GM12874 (cell line): ENCODE measurements around the gene GIT2.

Experiments used
- TF ChIP-seq, protein P1 (sequence below): IDR thresholded peaks from 2 replicates; pipeline ENCODE4 v1.5.1; 2011; ENCODE audit warnings: low read depth, mild to moderate bottlenecking, control low read depth, low read length, moderate library complexity; ENCODE audit not compliant: insufficient read depth

GIT2 gene

GRCh38 chr12:109959411-109960093 lies 36.6 kb downstream of the GIT2 start:
- TF ChIP-seq, protein P1, sequence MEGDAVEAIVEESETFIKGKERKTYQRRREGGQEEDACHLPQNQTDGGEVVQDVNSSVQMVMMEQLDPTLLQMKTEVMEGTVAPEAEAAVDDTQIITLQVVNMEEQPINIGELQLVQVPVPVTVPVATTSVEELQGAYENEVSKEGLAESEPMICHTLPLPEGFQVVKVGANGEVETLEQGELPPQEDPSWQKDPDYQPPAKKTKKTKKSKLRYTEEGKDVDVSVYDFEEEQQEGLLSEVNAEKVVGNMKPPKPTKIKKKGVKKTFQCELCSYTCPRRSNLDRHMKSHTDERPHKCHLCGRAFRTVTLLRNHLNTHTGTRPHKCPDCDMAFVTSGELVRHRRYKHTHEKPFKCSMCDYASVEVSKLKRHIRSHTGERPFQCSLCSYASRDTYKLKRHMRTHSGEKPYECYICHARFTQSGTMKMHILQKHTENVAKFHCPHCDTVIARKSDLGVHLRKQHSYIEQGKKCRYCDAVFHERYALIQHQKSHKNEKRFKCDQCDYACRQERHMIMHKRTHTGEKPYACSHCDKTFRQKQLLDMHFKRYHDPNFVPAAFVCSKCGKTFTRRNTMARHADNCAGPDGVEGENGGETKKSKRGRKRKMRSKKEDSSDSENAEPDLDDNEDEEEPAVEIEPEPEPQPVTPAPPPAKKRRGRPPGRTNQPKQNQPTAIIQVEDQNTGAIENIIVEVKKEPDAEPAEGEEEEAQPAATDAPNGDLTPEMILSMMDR: no peak

DNA sequence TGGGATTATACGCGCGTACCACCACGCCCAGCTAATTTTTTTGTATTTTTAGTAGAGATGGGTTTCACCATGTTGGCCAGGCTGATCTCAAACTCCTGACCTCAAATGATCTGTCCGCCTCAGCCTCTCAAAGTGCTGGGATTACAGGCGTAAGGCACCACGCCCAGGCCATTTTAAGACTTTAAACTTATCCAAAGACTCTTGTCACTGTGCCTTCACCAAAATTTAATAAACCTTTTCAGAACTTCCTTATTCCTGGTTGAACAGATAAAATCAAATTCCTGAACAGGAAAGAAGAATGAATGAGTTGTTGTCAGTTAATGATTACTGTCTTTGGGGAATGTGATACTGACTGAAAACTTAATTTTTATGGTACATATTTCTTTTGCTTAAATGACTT lies 37.8 kb downstream of the GIT2 start:
- TF ChIP-seq, protein P1: no peak

DNA sequence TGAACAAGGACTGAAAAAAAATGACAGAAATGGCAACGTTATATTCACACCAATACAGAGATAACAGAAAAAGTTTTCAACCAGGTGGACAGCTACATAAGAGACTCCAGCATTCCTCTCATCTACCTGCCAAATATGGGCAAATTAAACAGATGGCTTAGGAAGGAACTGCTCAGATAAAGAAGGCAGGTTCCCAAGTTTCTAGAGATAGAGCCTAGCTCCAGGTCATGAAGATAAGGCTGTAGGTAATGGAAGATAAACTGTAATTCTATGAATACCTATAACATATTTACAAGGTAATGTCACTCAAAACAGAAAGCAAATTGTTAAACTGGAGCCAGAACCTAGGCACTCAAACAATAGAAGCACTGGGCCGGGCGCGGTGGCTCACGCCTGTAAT lies 42.5 kb downstream of the GIT2 start:
- TF ChIP-seq, protein P1: no peak

- TF ChIP-seq, protein P1: no peak
Observed at GRCh38 chr12:109952873-109953272, 43.3 kb downstream of the GIT2 start.

DNA sequence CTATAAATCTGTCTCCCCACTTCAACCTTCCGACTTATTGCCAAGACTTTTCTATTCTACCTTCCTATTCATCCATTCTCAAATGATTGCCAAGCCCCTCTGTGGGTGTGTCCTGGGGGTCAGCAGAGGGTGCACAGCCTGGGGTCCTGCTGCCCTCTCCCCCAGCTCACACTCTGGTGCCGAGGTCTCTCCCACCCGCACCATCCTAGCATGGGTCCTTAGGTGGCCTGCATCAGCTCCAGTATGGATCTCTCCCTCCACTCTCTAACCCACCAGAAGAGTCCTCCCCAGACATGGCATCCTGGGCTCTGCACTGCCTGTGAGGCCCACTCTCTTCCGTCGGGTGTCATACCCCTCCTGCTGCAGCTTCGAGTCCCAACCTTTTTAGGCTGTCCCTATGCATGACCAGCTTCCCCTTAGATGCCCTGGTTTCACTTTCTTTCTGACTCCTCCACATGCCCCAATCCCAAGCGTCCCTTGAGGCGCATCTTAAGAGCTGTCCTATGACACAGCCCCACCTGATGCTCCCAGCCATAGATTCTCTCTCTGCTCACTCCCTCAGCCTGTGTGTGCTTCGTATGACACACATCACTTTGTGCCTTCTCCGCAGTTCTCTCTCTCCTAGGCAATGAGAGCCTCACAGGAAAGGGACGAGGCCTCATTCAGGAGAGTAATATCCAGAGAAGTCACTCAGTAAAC lies 43.9 kb downstream of the GIT2 start:
- TF ChIP-seq, protein P1: no peak

- TF ChIP-seq, protein P1: no peak
Observed at GRCh38 chr12:109951751-109952150, 44.4 kb downstream of the GIT2 start.

GRCh38 chr12:109951136-109951535 lies 45.0 kb downstream of the GIT2 start:
- TF ChIP-seq, protein P1: no peak
